ENCODE results near the gene PRICKLE1. TPM values are rescaled to one million over a fixed set of nuclear protein-coding genes. Genes with fewer than 3 reads are reported as not detected.

The PRICKLE1 gene
- total RNA-seq, 2 experiments from 2014 or later: 0.19 TPM; not detected in 1

GRCh38 chr12:42442311-42442759 lies 147.2 kb downstream of the PRICKLE1 start:
- Histone ChIP-seq H3K4me1 (ENCODE audit: insufficient read depth, low read length, poor library complexity, severe bottlenecking) (peaks cover 3% of the 10 kb centered on the region), H3K9me2 (ENCODE audit: insufficient read depth, low read length) (no peaks in the 10 kb centered on the region), H3K4me2 (ENCODE audit: low read length) (no peak overlapping the region), H3K4me3 (ENCODE audit: low read depth, low read length, poor library complexity, severe bottlenecking) (no peak overlapping the region), H2AFZ (ENCODE audit: low read length) (no peak overlapping the region), H3K27ac (ENCODE audit: low read depth, low read length, poor library complexity, severe bottlenecking) (no peak overlapping the region), H3K36me3 (ENCODE audit: insufficient read depth, low read length) (peaks cover 59% of the 10 kb centered on the region), H3K9me3 (ENCODE audit: low read length) (no peaks in the 10 kb centered on the region), H4K20me1 (ENCODE audit: insufficient read depth, low read length) (no peaks in the 10 kb centered on the region), H3K79me2 (ENCODE audit: insufficient read depth, low read depth, low read length) (no peaks in the 10 kb centered on the region)
- DNase-seq (ENCODE audit: low spot score): no peak
- ChIA-PET CTCF (ENCODE audit: unreplicated experiment) (no interaction called here), POLR2A (interaction anchor here (0.7 kb wide), 1 partner anchor 53 kb away, joined by 3 read pairs; no protein-coding TSS in a partner anchor)
- intact Hi-C loops (cut with micrococcal nuclease; ENCODE audit: unreplicated experiment): no loop called here
- TF ChIP-seq EZH2phosphoT487 (IDR thresholded peaks at IDR 0.05; ENCODE audit: borderline replicate concordance, low read depth, low read length) (no peak), CTCF (conservative IDR thresholded peaks at IDR 0.05; ENCODE audit: low read length) (no peak)
- no TSS peak for BruUV-seq (replicated peaks)

- H3K36me3 ChIP-seq (ENCODE audit: insufficient read depth, low read length): peaks cover 46% of the 10 kb centered on the region
- no peak for TF ChIP-seq CTCF (conservative IDR thresholded peaks at IDR 0.05; ENCODE audit: low read length)
- TF ChIP-seq EZH2phosphoT487 (IDR thresholded peaks at IDR 0.05; ENCODE audit: borderline replicate concordance, low read depth, low read length): no peak
- H3K9me2 ChIP-seq (ENCODE audit: insufficient read depth, low read length): no peaks in the 10 kb centered on the region
- H3K4me1 ChIP-seq (ENCODE audit: insufficient read depth, low read length, poor library complexity, severe bottlenecking): no peaks in the 10 kb centered on the region
- no peaks in the 10 kb centered on the region for H3K9me3 ChIP-seq (ENCODE audit: low read length)
- H4K20me1 ChIP-seq (ENCODE audit: insufficient read depth, low read length): no peaks in the 10 kb centered on the region
- ChIA-PET CTCF (ENCODE audit: unreplicated experiment) (no interaction called here), POLR2A (no interaction called here)
- no TSS peak for BruUV-seq (replicated peaks)
- no peak for DNase-seq (ENCODE audit: low spot score)
- H3K4me2 ChIP-seq (ENCODE audit: low read length): no peak overlapping the region
- no peak overlapping the region for H3K27ac ChIP-seq (ENCODE audit: low read depth, low read length, poor library complexity, severe bottlenecking)
- H3K79me2 ChIP-seq (ENCODE audit: insufficient read depth, low read depth, low read length): no peaks in the 10 kb centered on the region
- intact Hi-C loops (cut with micrococcal nuclease; ENCODE audit: unreplicated experiment): no loop called here
- H2AFZ ChIP-seq (ENCODE audit: low read length): no peak overlapping the region
- H3K4me3 ChIP-seq (ENCODE audit: low read depth, low read length, poor library complexity, severe bottlenecking): no peak overlapping the region
These were observed 148.9 kb downstream of the PRICKLE1 start for GRCh38 chr12:42440608-42441007.

- peaks cover 23% of the 10 kb centered on the region for H3K36me3 ChIP-seq (ENCODE audit: insufficient read depth, low read length)
- H3K27ac ChIP-seq (ENCODE audit: low read depth, low read length, poor library complexity, severe bottlenecking): no peak overlapping the region
- BruUV-seq (replicated peaks): no TSS peak
- POLR2A ChIA-PET: interaction anchor here (1.3 kb wide), 1 partner anchor 18 kb away, joined by 3 read pairs; no protein-coding TSS in a partner anchor
- H3K9me2 ChIP-seq (ENCODE audit: insufficient read depth, low read length): no peaks in the 10 kb centered on the region
- no peaks in the 10 kb centered on the region for H3K9me3 ChIP-seq (ENCODE audit: low read length)
- intact Hi-C loops (cut with micrococcal nuclease; ENCODE audit: unreplicated experiment): no loop called here
- no peak overlapping the region for H3K4me2 ChIP-seq (ENCODE audit: low read length)
- H3K79me2 ChIP-seq (ENCODE audit: insufficient read depth, low read depth, low read length): no peaks in the 10 kb centered on the region
- no peak for TF ChIP-seq CTCF (conservative IDR thresholded peaks at IDR 0.05; ENCODE audit: low read length)
- no peak for DNase-seq (ENCODE audit: low spot score)
- CTCF ChIA-PET (ENCODE audit: unreplicated experiment): no interaction called here
- no peak overlapping the region for H2AFZ ChIP-seq (ENCODE audit: low read length)
- H3K4me3 ChIP-seq (ENCODE audit: low read depth, low read length, poor library complexity, severe bottlenecking): no peak overlapping the region
- H4K20me1 ChIP-seq (ENCODE audit: insufficient read depth, low read length): no peaks in the 10 kb centered on the region
- H3K4me1 ChIP-seq (ENCODE audit: insufficient read depth, low read length, poor library complexity, severe bottlenecking): no peaks in the 10 kb centered on the region
These were observed 156.9 kb downstream of the PRICKLE1 start for GRCh38 chr12:42432517-42433140.
